Stimulated activated CD4-positive, alpha-beta T cell treated with anti-CD3 and anti-CD28 coated beads, TNF-alpha, amount 100 ng/mL, for 24 hours (primary cell): Measurements from ENCODE around the gene FRMPD2.
"Not testable (repeated sequence)": the region's sequence is repeated elsewhere in the genome, so short reads cannot be mapped to it uniquely, and the experiment has no call there.

Experiments used
- DNase-seq, 3 experiments: peaks; one replicate each; pipeline ENCODE4 v3.0.0-alpha.2; 2020; ENCODE audit warnings: low read depth in 3 of 3

FRMPD2 gene

GRCh38 chr10:48233559-48234005, 40.9 kb downstream of the FRMPD2 start:
- DNase-seq, result no peak

- DNase-seq, result no peak
Measured at GRCh38 chr10:48232717-48233447, 41.6 kb downstream of the FRMPD2 start.

GRCh38 chr10:48231699-48232315, 42.7 kb downstream of the FRMPD2 start:
- no peak for DNase-seq

- no peak for DNase-seq
Measured at GRCh38 chr10:48231178-48231577, 43.3 kb downstream of the FRMPD2 start.

DNA sequence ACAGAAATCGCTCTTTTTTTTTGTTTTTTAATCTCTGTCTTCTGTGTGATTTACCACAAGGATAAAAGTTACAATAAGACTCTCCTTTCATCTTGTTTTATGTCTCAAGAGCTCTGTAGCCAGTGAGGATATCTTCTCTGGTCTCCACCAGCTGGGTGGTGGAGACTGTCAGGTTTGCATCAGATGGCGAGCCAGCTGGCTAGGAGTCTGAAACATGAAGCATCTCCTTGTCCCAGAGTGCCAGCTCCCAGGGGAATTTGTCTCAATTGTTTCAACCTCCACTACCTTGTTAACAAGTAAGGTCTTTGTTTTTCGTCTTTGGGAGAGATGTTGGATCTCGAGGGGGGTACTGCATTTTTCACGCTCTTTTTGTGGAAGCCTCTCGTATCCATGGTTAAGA, 47.3 kb downstream of the FRMPD2 start:
- no peak for DNase-seq

- DNase-seq, result no peak
Measured at GRCh38 chr10:48224979-48225560, 49.4 kb downstream of the FRMPD2 start.

DNA sequence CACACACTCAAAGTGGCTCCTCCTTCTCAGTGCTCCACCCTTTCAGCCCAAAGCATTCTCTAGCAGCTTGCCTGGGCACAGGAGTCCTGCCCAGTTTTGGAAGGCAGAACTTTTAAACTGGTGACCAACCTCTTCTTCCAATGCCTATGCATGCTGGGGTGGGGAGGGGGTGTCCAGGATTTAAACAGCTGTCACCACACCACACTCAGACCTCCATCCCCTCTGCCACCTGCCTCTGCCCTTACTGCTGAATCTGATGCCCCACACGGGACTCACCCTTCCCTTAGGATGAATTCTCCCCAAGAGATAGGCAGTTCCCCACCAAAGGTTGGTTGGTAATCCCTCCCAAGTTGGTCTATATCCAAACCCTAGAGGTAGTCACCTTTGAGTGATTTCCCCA, 50.2 kb downstream of the FRMPD2 start:
- DNase-seq, result no peak

DNA sequence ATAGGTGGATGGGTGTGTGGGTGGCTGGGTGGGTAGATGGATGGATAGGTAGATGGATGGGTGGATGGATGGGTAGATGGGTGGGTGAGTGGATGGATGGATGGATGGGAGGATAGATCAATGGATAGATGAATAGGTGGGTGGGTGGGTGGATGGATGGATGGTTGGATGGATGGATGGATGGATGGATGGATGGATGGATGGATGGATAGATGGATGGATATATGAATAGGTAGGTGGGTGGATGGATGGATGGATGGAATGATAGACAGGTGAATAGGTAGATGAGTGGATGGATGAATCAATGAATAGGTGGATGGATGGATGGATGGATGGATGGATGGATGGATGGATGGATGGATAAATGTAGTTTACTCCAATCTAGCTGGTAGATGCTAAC, 52.7 kb downstream of the FRMPD2 start:
- no peak for DNase-seq

GRCh38 chr10:48221031-48221430, 53.5 kb downstream of the FRMPD2 start:
- not testable (repeated sequence) for DNase-seq

- DNase-seq, result no peak
Measured at GRCh38 chr10:48219194-48219593, 55.3 kb downstream of the FRMPD2 start.

DNA sequence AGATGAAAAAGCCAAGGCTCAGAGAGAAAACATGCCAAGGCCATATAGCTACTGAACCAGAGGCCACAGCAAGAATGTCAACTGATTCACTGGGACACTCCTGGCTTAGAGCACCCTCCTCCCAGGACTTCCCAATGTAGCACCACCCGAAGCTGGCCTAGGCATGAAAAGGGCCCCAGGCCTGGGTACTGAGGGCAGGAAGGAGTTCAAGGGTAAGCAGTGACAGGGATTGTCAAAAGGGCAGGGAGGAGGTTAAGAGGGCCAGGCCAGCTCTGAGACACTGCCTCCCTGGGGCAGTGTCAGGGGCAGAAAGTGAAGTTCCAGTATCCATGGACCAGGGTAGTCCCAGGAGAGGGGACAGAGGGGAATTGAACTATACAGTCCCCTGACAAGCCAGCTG, 57.8 kb downstream of the FRMPD2 start:
- no peak for DNase-seq

DNA sequence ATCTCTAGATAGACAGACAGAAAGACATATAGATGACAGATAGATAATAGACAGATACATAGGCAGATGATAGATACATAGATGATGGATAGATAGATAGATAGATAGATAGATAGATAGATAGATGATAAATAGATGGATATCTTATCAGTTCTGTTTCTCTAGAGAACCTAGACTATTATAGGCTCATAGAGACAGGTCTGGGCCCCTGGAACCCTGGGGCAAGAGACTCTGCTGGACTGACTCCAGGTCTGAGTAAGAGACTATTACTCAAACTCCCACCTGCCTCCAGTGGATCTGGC, 58.3 kb downstream of the FRMPD2 start:
- no peak for DNase-seq

- DNase-seq, result peak in 1 of 3 experiments; percentile 45
Measured at GRCh38 chr10:48215486-48216203, 58.9 kb downstream of the FRMPD2 start.

DNA sequence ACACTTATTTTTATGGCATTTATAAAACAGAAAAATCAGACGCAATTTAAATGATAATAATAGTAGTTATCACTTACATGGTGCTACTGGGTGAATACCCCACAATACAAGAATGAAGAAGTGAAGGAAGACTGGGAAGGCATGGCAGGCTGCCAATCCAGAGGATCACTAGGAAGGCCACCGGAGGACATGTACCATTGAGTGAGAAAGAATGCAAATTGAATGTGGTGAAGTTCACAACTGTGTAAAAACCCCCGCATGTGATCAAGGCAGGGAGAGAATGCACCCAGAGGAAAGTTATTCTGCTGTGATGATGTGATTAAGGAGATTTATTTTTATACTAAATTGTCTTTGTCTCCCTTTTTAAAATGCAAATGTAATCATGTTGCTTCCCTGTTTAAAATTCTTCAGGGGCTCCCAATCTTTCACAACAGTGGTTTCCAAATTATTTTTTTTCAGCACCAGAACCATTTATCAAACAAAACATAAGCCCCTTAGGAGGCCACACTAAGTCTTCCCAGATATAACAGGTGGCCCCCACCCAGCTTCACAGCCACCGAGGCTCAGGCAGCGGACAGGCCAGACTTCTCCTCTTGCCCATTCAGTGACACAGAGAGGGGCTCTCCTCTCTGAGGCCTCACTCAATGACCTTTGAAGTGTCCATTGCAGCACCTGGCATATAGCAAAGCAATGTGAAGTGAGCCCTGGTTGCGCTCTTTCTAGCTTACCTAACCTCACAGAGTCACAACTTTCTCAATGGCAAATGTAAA, 59.6 kb downstream of the FRMPD2 start:
- no peak for DNase-seq

DNA sequence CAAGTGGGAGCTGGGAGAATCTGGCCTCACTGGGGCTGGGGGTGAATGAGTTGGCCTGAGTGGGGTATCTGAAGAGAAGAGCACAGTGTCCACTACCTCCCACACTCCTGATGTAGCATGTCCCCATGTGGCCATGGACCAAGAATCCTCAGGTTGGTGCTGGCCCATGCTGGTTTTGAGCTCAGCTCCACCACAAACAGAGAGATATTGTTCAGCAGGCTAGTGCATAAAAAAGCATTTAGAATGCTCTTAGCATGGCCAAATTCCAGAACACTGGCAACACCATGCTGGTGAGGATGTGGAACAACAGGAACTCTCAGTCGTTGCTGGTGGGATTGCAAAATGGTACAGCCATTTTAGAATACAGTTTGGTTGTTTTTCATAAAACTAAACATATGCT, 61.4 kb downstream of the FRMPD2 start:
- DNase-seq, result no peak

DNA sequence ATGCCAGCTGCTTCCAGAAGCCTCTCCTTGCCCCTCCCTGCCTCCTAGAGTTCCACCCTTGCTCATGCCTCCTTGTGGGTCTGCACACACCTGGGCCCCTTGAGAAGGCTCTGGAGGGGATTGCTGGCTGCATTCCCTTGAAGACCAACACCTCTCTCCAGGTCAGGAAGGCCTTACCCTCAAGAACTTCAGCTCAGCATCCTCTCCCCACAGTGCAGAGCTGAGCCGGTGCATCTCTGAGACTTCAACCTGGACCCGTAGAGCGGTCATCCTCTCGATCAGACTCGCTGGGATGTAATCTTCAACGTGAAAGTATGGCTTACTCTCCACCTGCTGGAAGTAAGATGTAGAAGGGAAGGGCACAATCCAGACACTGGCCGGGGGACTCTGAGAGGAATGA, 62.7 kb downstream of the FRMPD2 start:
- no peak for DNase-seq

DNA sequence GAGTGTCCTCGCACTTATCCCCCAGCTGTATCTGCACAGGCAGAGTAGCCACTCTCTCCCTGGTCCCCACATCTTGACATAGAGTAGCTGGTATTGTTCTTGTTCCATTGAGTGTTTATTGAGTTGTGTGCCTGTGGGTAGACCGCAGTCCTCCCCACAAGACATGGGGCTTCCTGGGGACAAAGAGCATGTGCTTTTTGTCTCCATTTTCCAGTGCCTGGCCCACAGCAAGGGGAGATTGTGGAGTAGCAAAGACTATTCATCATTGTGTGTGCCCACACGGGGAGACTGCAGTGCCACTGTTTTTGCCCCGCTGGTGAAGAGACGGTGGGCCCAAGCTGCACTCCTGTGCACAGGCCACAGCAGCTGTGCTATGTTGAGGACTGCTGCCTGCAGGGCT, 63.5 kb downstream of the FRMPD2 start:
- DNase-seq, result no peak

- DNase-seq, result no peak
Measured at GRCh38 chr10:48210391-48210790, 64.1 kb downstream of the FRMPD2 start.

DNA sequence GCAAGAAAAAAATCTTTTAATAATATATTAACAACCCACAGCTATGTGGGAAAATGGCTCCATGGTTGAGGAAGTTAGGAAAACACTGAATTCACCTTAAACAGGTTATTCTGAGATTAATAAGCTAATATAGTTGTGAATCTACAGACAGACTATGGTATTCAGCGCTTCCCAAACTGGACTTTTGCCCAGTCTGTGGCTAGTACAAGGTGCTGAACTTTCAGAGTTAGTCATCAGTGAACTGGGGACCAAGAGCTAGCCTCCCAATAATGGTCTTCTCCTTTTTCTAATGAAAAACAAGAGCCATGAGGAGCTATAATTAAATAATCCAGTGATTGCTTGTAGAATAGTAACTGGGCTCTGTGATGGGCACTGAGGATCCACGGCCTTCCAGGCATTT, 65.3 kb downstream of the FRMPD2 start:
- DNase-seq, result no peak

DNA sequence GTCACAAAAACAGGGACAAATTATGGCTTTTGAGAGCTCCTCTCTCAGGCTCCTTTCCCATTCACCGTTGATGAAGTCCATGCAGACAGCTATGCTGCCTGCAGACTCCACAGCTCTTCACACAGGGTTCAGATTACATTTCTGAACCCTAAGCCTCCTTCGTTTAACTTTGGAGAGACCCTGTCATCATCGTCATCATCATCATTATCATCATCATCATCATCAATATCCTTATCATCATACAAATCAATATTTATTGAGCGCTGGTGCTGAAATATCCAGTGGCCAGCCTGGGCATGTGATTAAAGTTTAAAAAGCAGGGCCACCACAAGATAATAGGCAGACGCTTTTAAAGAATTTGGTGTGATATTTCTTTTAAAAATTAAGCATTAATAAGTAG, 66.6 kb downstream of the FRMPD2 start:
- no peak for DNase-seq

GRCh38 chr10:48206482-48207250, 67.8 kb downstream of the FRMPD2 start:
- no peak for DNase-seq
